A172 (cell line): ENCODE measurements around the gene ENTR1. TPM values are rescaled to one million over a fixed set of nuclear protein-coding genes. Genes with fewer than 3 reads are reported as not detected.

Experiments
- DNase-seq: peaks from one replicate; pipeline ENCODE4 v3.0.0-alpha.2; 2015; ENCODE audit warnings: low spot score
- total RNA-seq: library from RNA; depleted of rRNA; stranded (reverse); fragments of >200 nt; shearing (Covaris generic); gene quantifications from 2 replicates; pipeline ENCODE4 v1.2.3, GENCODE V29; 2014

ENTR1 gene
- total RNA-seq, 1 experiment from 2014 or later: 148 TPM

- no peak for DNase-seq
Observed at GRCh38 chr9:136397643-136398042, 12.8 kb downstream of the ENTR1 start.

- DNase-seq: no peak
Observed at GRCh38 chr9:136396219-136396515, 14.2 kb downstream of the ENTR1 start.

- no peak for DNase-seq
Observed at GRCh38 chr9:136395345-136396218, 14.8 kb downstream of the ENTR1 start.

- DNase-seq: no peak
Observed at GRCh38 chr9:136395020-136395340, 15.4 kb downstream of the ENTR1 start.

GRCh38 chr9:136394312-136395019 is 15.9 kb downstream of the ENTR1 start:
- DNase-seq: no peak

GRCh38 chr9:136393531-136393930 is 16.9 kb downstream of the ENTR1 start:
- DNase-seq: no peak

- DNase-seq: no peak
Observed at GRCh38 chr9:136392538-136393449, 17.6 kb downstream of the ENTR1 start.

- no peak for DNase-seq
Observed at GRCh38 chr9:136391737-136392537, 18.5 kb downstream of the ENTR1 start.

GRCh38 chr9:136389396-136389795 is 21.0 kb downstream of the ENTR1 start:
- no peak for DNase-seq

GRCh38 chr9:136387217-136387616 is 23.2 kb downstream of the ENTR1 start:
- DNase-seq: no peak

- DNase-seq: peak; percentile 91
Observed at GRCh38 chr9:136386018-136386417, 24.4 kb downstream of the ENTR1 start.

- no peak for DNase-seq
Observed at GRCh38 chr9:136385015-136385414, 25.4 kb downstream of the ENTR1 start.

GRCh38 chr9:136383436-136383835 is 27.0 kb downstream of the ENTR1 start:
- DNase-seq: no peak

GRCh38 chr9:136381966-136382513 is 28.4 kb downstream of the ENTR1 start:
- DNase-seq: no peak

- no peak for DNase-seq
Observed at GRCh38 chr9:136381311-136381710, 29.1 kb downstream of the ENTR1 start.

GRCh38 chr9:136380381-136380780 is 30.0 kb downstream of the ENTR1 start:
- DNase-seq: no peak

GRCh38 chr9:136379891-136380290 is 30.5 kb downstream of the ENTR1 start:
- no peak for DNase-seq

GRCh38 chr9:136379401-136379800 is 31.0 kb downstream of the ENTR1 start:
- no peak for DNase-seq

GRCh38 chr9:136379003-136379287 is 31.5 kb downstream of the ENTR1 start:
- DNase-seq: no peak

GRCh38 chr9:136378170-136379002 is 32.0 kb downstream of the ENTR1 start:
- DNase-seq: no peak
